Psoas muscle (tissue), 8 donors: Measurements from ENCODE around the gene SLC16A6. TPM values are rescaled to one million over a fixed set of nuclear protein-coding genes. Genes with fewer than 3 reads are reported as not detected.
"Not testable (repeated sequence)": the region's sequence is repeated elsewhere in the genome, so short reads cannot be mapped to it uniquely, and the experiment has no call there.

Experiments
- ATAC-seq, 4 donors: fragments of 200-7000 bp; cut with Tn5 transposase; one replicate each; pipeline ENCODE4 v1.9.1; 2020; ENCODE audit warnings: moderate library complexity in 3 of 4, mild to moderate bottlenecking in 2 of 4
- DNase-seq, 2 donors: peaks; one replicate each; pipeline ENCODE4 v3.0.0-alpha.2; 2020
- H3K27ac ChIP-seq: fragments of 200-600 bp; one replicate; pipeline ENCODE4 v1.8.0; 2022
- H3K27me3 ChIP-seq, 3 donors: fragments of 200-600 bp in 1 of 3; one replicate each; pipeline versions ENCODE4 v1.6.1 to v1.8.0; 2013 to 2022; ENCODE audit warnings: low read length in 2 of 3, mild to moderate bottlenecking in 2 of 3, moderate library complexity in 1 of 3; ENCODE audit not compliant: insufficient read depth in 3 of 3
- H3K36me3 ChIP-seq, 2 donors: fragments of 200-600 bp in 1 of 2; one replicate each; pipeline versions ENCODE4 v1.6.1 to v1.8.0; 2013 to 2022; ENCODE audit warnings: low read depth in 1 of 2, mild to moderate bottlenecking in 1 of 2, moderate library complexity in 1 of 2; ENCODE audit not compliant: insufficient read depth in 1 of 2
- H3K4me1 ChIP-seq: fragments of 200-600 bp; one replicate; pipeline ENCODE4 v1.8.0; 2022
- H3K4me3 ChIP-seq: fragments of 200-600 bp; one replicate; pipeline ENCODE4 v1.8.0; 2022; ENCODE audit warnings: mild to moderate bottlenecking
- H3K9me3 ChIP-seq: fragments of 200-600 bp; one replicate; pipeline ENCODE4 v1.8.0; 2022
- CTCF ChIP-seq: fragments of 200-600 bp; IDR thresholded peaks from one replicate; pipeline ENCODE4 v1.8.0; 2022; ENCODE audit warnings: antibody characterized with exemption
- WGBS, 3 donors: extraction: QIAGEN DNeasy Blood & Tissue Kit; methylation state at CpG; one replicate each; pipeline versions ENCODE4 v1.1.6 to v1.1.7; 2013; 5-methylcytosine and 5-hydroxymethylcytosine counted together
- intact Hi-C, 2 donors: fragments of 100-400 bp; cut with DNase I; formaldehyde crosslinking; loops; one replicate each; pipeline versions ENCODE4 v1.11.0 to v1.14.2; 2022
- polyA plus RNA-seq, 3 donors: library from polyadenylated mRNA; stranded (reverse); fragments of 200-250 nt; gene quantifications; one replicate each; pipeline ENCODE4 v1.2.3, GENCODE V29; 2013
- total RNA-seq, 4 donors: library from RNA; stranded (reverse); fragmentation: NEBNext Ultra II Directional in 2 of 4; extraction: Animal tissue kit (Norgen Biotek cat#: 25700) in 2 of 4; gene quantifications; one replicate each; pipeline versions ENCODE4 v1.2.1 to v1.2.4, GENCODE V29; 2021 to 2023
- donor health status: healthy with polysubstance abuse.
- donor health status: DM: no; HTN: no; CAD: no; lungs with moderate emphysema.
- donor health status: Bipolar disorder and iron deficiency.
- donor health status: healthy.
- donor health status: DM: yes; HTN: yes; CAD: no.
- donor health status: DM: no; HTN: no; CAD: no.
- donor health status: DM: no; HTN: no; CAD: no.
- donor health status: DM: yes; HTN: yes; CAD: no.

SLC16A6 gene
- total and polyA plus RNA-seq, 7 donors, result 0.75 to 47.7 (median 5.1) TPM

- intact Hi-C loops, result no loop called here
- no peak for DNase-seq
- TF ChIP-seq CTCF, result no peak
- H3K4me1 ChIP-seq, result peaks cover 3% of the 10 kb centered on the region
- H3K36me3 ChIP-seq, result no peaks in the 10 kb centered on the region
- no peak for ATAC-seq
- 80 to 83% (median 80%) methylated on average over 3 of the region's 3 CpGs for WGBS, 3 donors
- H3K9me3 ChIP-seq, result no peaks in the 10 kb centered on the region
- H3K4me3 ChIP-seq, result no peak overlapping the region
- H3K27ac ChIP-seq, result no peak overlapping the region
- no peaks in the 10 kb centered on the region for H3K27me3 ChIP-seq
Measured at GRCh38 chr17:68238871-68239253, 52.1 kb downstream of the SLC16A6 start.

DNA sequence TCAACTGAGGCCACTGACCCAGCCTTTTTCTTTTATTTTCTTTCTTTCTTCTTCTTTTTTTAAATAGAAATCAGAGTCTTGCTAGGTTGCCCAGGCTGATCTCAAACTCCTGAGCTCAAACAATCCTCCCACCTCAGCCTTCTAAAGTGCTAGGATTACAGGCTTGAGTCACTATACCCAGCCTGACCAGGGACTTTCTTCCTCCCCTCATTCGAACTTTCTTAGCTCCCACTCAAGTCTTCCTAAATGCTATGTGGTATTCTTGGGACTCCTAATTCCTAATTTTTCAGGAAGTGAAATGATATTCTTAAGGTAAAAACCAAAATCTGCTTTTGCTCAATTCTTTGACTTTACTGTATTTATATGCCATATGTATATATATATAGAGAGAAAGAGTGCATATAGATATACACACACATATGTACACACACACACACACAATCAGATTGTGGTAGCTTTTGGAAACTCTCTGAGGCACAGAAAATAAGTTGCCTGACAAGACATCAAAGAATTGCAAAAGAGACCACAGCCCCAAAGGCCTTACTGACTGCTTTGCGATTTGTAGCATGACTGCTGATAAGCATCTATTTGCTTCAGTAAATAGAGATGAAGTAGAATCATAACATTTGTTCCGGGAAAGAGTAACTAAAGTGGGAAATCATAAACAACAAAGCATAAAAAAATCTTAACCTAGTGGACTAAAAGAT lies 52.6 kb downstream of the SLC16A6 start:
- no peak for TF ChIP-seq CTCF
- Histone ChIP-seq H3K27ac (no peak overlapping the region), H3K4me1 (peaks cover 3% of the 10 kb centered on the region), H3K4me3 (no peak overlapping the region), H3K9me3 (no peaks in the 10 kb centered on the region), H3K36me3 (no peaks in the 10 kb centered on the region), H3K27me3 (no peaks in the 10 kb centered on the region)
- intact Hi-C loops, result no loop called here
- DNase-seq, result no peak
- WGBS, 3 donors, result 68 to 93% (median 70%) methylated on average over 3 of the region's 3 CpGs
- no peak for ATAC-seq

DNA sequence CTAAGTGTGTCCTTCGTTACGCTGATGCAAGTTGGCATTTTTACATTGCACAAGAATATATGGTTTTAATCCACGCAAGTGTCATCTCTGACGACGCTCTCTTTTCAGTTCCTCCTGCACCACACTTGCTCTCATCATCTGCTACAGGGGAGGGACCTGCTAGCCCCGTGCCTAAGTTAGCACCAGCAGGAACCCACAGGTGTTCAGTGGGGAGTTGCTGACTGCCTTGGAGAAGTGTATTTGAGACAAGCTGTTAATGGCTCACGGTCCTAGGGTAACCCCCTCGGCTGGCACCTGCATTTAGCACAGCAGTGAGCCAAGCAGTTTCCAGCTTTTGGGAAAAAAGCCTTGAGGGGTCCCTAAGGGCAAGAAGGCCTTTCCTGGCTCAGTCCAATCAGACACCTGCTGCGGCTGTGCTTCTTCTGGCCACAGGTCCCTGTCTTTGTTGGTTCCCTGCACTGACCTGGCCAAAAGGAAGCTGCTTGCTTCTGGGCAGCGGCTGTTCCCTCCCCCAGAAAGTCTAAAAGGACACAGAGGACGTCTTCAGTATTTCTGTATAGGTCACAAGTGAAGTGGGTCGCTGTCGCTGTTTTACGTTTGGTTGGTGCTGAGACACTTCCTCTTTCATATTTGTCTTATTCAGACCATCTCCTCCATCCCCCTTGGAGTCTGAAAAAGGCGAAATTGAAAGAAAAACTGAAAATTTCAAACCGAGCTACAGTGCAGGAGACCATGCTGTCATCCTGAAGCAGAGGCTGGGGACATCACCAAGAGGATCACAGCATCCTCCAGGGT lies 53.4 kb downstream of the SLC16A6 start:
- DNase-seq, result peak in 1 of 2 donors; percentile 53
- H3K36me3 ChIP-seq, H3K9me3 ChIP-seq, H3K4me1 ChIP-seq, H3K27ac ChIP-seq, intact Hi-C loops, ATAC-seq, H3K27me3 ChIP-seq, H3K4me3 ChIP-seq: not testable (repeated sequence)
- 76 to 84% (median 81%) methylated on average over 16 of the region's 16 CpGs for WGBS, 3 donors

GRCh38 chr17:68235336-68235791 lies 55.6 kb downstream of the SLC16A6 start:
- H3K9me3 ChIP-seq, H3K4me3 ChIP-seq, H3K27me3 ChIP-seq, H3K4me1 ChIP-seq, H3K36me3 ChIP-seq, intact Hi-C loops: not testable (repeated sequence)
- 32 to 59% (median 39%) methylated on average over 11 of the region's 11 CpGs for WGBS, 3 donors
- H3K27ac ChIP-seq, result peak overlapping the region; percentile 81
- ATAC-seq (peak; percentile 81 to 89 (median 86)), DNase-seq (peak in 1 of 2 donors; percentile 83)

GRCh38 chr17:68234726-68235335 lies 56.1 kb downstream of the SLC16A6 start:
- 85 to 90% (median 89%) methylated on average over 12 of the region's 12 CpGs for WGBS, 3 donors
- H3K27ac ChIP-seq, result peak overlapping the region; percentile 81
- intact Hi-C loops, DNase-seq, H3K36me3 ChIP-seq, H3K27me3 ChIP-seq, H3K9me3 ChIP-seq, H3K4me1 ChIP-seq, H3K4me3 ChIP-seq: not testable (repeated sequence)
- ATAC-seq, result peak; percentile 69 to 83 (median 73)

DNA sequence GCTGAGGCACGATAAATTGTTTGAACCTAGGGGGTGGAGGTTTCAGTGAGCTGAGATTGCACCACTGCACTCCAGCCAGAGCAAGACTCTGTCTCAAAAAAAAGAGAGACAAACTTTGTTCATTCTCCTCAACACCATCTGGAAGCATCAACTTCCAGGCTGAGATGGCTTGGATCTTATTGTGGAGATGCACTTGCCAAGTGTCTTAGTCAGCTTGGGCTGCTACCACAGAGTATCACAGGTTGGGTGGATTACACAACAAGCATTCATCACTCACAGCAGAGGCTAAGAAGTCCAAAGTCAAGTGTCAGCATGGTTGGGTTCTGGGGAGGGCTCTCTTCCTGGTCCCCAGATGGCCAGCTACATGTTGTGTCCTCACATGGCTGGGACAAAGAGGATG lies 58.2 kb downstream of the SLC16A6 start:
- ATAC-seq (peak; percentile 72 to 82 (median 77)), DNase-seq (peak in 1 of 2 donors; percentile 30)
- H3K4me3 ChIP-seq, H3K27me3 ChIP-seq, H3K4me1 ChIP-seq, H3K9me3 ChIP-seq, intact Hi-C loops, H3K36me3 ChIP-seq: not testable (repeated sequence)
- H3K27ac ChIP-seq, result peak overlapping the region; percentile 30
- WGBS, 3 donors, result 83 to 84% (median 84%) methylated on average over 1 of the region's 1 CpG
